RKO (cell line): ENCODE data around the gene ZSWIM6.
A peak's percentile ranks its signal among the peaks of the same experiment; 100 is the strongest.

Experiments used
- DNase-seq: peaks from one replicate; pipeline ENCODE4 v3.0.0-alpha.2; 2016; ENCODE audit warnings: low spot score

ZSWIM6 gene

GRCh38 chr5:61441742-61442141 lies 109.7 kb downstream of the ZSWIM6 start:
- DNase-seq = no peak

GRCh38 chr5:61447780-61448495 lies 115.9 kb downstream of the ZSWIM6 start:
- DNase-seq = no peak

- DNase-seq = peak; percentile 24
These were observed 117.9 kb downstream of the ZSWIM6 start for GRCh38 chr5:61449804-61450492.

GRCh38 chr5:61450493-61451279 lies 118.6 kb downstream of the ZSWIM6 start:
- DNase-seq = no peak

- DNase-seq = no peak
These were observed 123.3 kb downstream of the ZSWIM6 start for GRCh38 chr5:61455179-61456006.

GRCh38 chr5:61460471-61460870 lies 128.4 kb downstream of the ZSWIM6 start:
- DNase-seq = no peak

- no peak for DNase-seq
These were observed 129.4 kb downstream of the ZSWIM6 start for GRCh38 chr5:61461417-61461816.

GRCh38 chr5:61461926-61462325 lies 129.9 kb downstream of the ZSWIM6 start:
- DNase-seq = no peak

- no peak for DNase-seq
These were observed 131.5 kb downstream of the ZSWIM6 start for GRCh38 chr5:61463596-61463995.

GRCh38 chr5:61464512-61464911 lies 132.5 kb downstream of the ZSWIM6 start:
- DNase-seq = no peak

GRCh38 chr5:61465066-61465465 lies 133.0 kb downstream of the ZSWIM6 start:
- no peak for DNase-seq

GRCh38 chr5:61465496-61465895 lies 133.4 kb downstream of the ZSWIM6 start:
- DNase-seq = no peak

- DNase-seq = no peak
These were observed 134.0 kb downstream of the ZSWIM6 start for GRCh38 chr5:61466017-61466416.

GRCh38 chr5:61467766-61468482 lies 135.9 kb downstream of the ZSWIM6 start:
- DNase-seq = no peak

- no peak for DNase-seq
These were observed 136.4 kb downstream of the ZSWIM6 start for GRCh38 chr5:61468483-61468865.

- no peak for DNase-seq
These were observed 139.3 kb downstream of the ZSWIM6 start for GRCh38 chr5:61471352-61471751.

- no peak for DNase-seq
These were observed 140.3 kb downstream of the ZSWIM6 start for GRCh38 chr5:61472172-61472958.

GRCh38 chr5:61474746-61475145 lies 142.7 kb downstream of the ZSWIM6 start:
- DNase-seq = no peak

- DNase-seq = no peak
These were observed 145.7 kb downstream of the ZSWIM6 start for GRCh38 chr5:61477788-61478187.

GRCh38 chr5:61479850-61480614 lies 148.0 kb downstream of the ZSWIM6 start:
- DNase-seq = no peak
